CD4-positive, alpha-beta T cell treated with Interleukin-17A for 4 hours (primary cell): ENCODE measurements around the gene TBC1D16.
A peak's percentile ranks its signal among the peaks of the same experiment; 100 is the strongest.

Experiments used
- DNase-seq: peaks from one replicate; pipeline ENCODE4 v3.0.0-alpha.2; 2020; ENCODE audit warnings: mixed read lengths

TBC1D16 gene

DNA sequence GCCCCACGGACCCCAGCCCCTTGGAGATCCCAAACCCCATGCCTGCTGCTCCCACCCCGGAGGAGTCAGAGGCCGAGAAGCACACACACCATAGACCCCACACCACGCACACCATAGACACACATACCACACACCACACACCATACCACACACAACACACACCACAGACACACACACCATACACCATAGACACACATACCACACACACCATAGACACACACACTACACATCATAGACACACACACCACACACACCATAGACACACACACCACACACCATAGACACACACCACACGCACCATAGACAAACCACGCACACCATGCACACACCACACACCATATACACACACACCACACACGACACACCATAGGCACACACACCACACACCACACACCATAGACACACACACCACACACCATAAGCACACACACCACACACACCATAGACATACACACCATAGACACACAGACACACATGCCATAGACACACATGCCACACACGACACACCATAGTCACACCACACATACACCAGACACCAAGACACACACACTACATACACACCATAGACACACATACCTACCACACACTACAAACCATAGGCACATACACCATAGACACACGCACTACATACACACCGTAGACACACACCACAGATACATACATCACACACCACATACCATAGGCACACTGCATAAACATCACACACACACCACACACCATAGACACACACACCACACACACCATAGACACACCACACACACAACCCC, 11.3 kb downstream of the TBC1D16 start:
- DNase-seq: no peak

DNA sequence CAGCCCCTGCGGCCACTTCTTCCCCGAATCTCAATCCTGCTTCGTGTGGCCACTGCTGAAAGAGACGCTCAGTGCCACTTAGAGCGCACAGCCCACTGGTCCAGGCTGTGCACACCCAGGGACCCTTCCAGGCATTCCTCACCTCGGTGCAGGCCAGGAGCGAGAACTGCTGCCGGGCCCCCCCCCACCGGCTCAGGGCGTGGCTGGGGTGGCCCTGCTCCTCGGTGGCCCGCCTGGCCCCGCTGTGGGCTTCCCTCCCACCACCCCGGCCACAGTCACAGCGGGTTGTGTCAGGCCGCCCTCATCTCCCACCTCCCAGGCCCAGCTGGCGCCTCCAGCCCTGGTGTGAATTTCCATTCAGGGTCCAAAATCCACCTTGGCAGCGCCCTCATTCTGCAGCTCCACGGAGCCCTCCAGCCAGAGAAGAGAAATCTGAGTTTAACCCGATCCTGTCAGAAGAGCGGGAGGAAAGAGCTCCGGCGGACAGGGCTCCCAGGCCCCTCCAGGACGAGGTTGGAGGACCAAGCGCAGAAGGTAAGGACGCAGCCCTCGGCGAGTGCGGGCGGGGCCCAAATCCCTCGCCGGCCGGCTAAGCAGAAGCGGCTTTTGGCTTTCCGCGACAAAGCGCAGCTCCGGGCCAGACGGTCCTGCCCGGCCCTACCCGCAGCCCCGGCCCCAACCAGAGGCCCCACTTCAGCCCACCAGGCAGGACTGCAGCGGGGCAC, 12.0 kb downstream of the TBC1D16 start:
- DNase-seq: no peak

DNA sequence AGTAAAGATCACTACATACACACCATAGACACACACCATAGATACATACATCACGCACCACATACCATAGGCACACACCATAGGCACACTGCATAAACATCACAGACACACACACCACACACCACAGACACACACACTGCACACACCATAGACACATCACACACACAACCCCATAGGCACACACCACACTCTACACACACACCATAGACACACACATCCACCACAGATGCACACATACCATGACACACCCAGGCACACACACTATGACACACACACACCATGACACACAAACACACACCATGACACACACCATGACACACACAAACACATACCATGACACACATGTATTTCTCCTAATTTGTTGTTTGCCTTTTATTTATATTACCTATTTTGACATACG, 14.1 kb downstream of the TBC1D16 start:
- no peak for DNase-seq

DNA sequence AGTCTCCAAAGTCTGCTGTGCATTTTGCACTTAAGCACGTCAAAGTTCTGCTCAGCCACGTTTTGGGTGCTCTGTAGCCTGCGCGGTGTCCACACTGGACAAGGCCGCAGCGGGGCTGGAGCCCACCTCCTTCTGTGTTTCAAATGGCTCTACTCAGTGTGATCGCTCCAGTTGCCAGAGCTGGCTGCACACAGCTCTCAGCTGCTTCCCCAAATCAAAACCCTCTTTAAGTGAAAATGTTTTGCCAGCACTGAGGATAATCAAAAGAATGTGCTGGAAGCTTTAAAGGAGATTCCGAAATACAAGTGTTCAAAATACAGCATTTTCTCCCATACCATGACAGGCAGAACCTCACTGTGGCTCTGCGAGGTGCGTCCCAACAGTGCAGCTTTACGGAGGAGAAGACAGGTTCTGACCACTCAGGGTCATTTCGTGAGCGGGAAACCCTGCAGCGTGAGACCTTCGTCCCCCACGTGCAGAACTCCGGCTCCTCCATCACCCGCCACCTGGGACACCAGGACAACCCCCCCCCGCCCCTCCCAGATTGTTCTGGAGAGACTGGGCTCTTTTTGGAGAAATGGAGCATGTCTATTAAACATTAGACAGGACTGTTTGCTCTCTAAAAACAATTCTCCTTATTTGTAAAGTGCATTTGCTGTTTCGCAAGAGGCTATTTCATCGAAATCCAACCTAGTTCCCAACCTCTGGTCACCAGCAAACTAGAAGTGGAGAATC, 16.6 kb downstream of the TBC1D16 start:
- no peak for DNase-seq

DNA sequence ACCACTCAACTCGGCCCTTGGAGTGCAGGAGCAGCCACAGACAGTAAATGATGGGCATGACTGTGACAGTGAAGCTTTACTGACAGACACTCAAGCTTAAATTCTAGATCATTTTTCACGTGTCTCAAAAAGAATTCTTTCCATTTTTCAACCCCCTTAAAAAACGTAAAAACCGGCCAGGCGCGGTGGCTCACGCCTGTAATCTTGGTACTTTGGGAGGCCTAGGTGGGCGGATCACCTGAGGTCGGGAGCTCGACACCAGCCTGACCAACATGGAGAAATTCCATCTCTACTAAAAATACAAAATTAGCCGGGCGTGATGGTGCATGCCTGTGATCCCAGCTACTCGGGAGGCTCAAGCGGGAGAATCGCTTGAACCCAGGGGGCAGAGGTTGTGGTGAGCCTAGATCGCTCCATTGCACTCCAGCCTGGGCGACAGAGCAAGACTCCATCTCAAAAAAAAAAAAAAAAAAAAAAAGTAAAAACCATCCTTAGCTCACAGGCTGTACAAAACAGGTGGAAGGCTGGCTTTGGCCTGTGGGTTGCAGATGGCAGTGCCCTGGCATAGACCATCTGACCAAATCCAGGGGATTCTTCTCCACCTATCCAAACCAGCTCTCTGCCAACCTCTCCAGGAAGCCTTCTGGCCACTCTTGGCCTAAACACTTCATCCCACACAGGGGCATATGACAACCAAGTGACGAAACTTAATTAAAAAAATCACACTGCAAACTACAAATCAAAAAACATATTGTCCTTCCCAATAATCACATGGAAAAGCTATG, 18.3 kb downstream of the TBC1D16 start:
- no peak for DNase-seq

DNA sequence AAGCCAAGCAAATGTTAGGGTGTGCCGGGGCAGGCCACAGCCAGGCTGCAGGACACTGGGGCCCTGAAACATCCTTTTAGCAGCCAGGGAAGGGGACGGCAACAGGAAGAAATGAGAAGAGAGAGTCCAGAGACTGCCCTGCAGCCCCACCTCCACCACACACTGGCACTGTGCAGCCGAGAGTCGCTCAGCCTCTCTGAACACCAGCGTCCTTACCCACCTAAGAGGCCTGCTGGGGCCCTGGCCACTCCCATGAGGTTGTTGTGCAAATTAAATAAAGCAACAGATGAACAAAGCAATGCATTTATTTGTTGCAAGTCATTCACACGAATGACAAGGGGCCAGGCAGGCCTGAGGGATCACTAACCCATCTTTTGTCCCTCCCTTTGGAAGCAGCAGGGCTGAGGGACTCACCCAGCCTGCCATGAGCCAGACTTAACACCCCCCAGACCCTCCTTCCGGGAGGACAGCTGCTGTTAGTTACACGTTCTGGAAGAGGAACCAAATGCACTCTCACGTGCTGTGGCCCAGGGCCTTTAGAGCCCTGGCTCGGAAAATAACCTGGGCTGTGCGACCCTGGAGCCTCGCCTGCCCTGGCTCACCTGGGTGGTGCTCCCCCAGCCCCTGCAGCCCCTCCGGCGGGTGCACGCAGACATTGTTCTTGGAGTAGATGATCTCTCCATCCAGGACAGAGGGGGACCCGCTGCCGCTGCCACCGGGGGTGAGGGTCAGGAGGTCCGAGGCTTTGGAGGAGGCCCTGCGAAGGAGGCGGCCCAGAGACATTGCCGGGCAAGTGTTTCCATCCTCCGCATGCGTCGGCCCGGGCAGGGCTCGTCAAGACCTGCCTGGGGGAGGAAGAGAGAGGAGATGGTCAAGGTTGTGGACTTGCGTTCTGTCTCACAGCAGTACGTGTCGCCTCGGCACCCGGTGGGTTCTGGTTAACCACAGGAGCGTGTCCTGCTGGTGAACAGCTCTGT, 22.6 kb downstream of the TBC1D16 start:
- DNase-seq: no peak

DNA sequence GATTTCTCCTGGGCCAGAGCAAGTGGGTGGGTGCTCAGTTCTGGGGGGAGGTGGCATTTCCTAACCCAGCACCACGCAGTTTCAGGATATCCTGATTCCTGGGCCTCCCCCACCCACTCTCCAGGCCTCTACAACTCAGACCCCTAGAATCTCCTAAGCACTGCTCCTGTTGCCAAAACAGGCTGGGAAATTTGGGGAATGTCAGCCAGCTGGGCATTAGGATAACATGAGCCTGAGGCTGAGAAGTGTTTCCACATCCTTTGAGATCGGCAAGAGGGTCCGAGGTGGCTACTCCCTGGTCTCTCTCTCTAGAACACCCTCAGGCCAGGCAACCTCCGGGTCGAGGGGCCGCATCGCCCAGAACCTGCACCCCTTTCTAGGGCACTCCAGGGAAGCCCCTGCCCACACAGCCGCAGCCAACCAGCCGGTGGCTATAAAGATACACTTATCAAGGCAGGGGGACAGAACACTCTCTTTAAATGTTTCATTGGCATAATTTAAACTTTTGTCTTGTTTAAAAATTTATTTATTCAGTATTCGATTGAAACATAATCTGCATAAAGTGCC, 23.6 kb downstream of the TBC1D16 start:
- no peak for DNase-seq

DNA sequence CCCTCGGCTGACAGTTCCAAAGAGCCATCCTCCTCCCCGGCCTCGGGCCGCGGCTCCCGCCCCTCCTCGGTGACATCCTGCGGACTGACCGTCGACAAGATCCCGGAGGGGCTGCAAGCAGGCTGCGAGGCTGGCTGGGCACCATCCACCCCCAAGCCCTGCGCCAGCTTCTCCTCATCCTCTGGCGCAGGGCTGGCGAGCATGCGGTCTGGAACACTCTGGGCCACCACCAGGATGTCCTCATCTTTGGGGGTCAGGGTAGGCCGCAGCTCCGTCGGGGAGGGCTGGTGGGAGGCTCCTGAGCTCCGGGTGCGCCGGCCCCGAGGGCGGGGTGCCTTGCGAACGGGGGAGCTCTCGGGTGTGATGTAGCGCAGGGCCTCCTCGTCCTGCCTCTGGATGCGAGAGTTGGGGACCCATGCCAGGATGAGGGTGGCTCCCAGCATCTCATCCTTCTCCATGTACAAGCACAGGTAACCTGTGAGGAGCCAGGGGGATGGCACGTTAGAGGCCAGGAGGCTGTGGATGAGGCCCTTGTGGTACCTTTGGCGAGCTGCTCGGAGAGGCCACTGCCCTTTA, 25.3 kb downstream of the TBC1D16 start:
- no peak for DNase-seq

DNA sequence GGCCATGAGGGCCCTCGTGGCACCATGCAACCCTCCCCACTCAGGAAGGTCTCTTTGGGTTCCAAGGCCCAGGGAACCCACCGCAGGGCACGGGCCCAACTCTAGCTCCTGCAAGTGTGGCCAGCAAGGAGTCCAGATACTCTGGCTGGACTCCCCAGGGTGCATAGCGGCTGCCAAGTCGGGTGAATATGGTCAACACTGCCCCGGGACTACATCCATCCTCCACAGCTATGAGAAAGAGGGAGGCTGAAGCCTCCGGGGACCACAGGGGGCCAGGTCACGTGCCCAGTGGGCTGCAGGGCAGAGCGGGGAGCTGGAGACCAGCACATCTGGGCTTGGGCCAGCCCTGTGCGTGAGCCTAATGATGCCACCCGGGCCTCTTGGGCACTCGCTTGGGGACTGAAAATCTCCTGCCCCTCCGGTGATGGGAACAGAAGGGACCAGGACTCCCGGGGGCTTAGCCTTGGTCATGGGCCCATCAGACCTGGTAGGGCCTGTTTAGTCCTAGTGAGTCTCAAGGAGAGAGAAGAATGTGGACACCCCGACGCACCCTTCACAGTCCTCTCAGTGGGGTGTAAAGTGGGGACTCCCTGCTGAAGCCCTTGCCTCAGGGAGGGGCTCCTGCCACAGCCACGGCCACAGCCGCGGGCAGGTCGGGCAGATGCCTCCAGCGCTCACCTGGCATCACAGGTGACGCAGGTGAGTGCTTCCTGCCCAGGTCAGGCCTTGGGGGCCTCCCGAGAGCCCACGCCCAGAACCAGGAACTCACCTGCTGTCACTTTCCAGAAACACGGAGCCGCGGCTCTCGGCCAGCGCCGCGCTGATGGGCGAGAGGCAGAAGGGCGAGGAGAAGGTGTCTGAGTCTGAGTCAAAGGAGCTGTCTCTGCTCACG, 26.0 kb downstream of the TBC1D16 start:
- no peak for DNase-seq

DNA sequence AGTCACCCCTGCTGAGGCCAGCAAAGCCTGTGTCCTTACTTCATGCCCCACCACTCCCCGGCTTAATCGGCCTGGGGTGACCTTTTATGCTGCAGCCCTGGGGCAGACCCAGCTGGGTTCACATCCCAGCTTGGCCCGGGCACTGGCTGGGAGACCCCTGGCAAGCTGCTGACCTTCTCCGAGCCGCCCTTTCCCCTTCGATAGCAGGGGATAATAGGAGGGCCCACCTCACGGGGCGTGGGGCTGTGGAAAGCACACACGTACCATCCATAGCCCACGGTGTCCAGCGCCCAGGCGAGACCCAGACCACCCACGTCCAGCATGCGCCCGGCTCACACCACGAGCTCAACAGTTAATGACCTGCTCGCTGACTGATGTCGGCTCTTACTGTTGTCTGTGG, 26.8 kb downstream of the TBC1D16 start:
- DNase-seq: no peak

DNA sequence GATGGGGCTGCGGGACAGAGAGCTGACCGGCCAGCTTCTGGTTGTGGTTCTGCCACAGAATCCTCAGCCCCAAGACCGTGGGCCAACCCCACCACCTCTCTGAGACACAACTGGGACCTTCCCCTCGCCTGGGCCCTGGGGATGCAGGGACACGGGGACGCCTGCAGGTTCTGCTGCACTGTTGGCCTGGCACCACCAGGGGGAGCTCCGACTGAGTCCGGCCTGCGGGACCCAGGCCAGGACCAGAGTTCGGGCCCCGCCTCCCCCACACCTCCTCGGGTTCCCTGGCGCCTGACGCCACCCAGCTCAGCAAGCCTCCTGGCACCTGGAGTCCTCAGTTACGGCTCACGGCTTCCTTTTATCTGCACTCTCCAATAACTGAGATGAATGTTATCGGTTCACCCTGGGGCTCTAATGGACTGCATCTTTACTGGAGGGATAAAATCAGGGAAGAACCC, 27.3 kb downstream of the TBC1D16 start:
- peak; percentile 83 for DNase-seq

DNA sequence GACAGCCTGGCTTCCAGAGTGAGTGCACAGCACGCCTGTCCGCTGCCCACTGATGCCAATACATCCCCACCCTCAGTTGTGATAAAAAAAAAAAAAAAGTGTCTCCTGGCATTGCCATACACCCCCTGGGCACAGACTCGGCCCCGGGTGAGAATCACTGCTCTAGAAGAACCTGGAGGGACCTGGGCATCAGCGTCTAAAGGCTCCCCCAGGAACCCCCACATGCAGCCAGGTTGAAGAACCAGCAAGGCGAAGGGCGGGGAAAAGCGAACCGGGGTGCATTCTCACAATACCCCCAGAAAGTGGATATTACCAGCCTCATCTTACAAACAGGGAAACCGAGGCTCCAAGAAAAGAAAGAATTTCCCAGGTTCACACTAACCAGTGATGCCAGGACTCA, 27.7 kb downstream of the TBC1D16 start:
- DNase-seq: no peak

DNA sequence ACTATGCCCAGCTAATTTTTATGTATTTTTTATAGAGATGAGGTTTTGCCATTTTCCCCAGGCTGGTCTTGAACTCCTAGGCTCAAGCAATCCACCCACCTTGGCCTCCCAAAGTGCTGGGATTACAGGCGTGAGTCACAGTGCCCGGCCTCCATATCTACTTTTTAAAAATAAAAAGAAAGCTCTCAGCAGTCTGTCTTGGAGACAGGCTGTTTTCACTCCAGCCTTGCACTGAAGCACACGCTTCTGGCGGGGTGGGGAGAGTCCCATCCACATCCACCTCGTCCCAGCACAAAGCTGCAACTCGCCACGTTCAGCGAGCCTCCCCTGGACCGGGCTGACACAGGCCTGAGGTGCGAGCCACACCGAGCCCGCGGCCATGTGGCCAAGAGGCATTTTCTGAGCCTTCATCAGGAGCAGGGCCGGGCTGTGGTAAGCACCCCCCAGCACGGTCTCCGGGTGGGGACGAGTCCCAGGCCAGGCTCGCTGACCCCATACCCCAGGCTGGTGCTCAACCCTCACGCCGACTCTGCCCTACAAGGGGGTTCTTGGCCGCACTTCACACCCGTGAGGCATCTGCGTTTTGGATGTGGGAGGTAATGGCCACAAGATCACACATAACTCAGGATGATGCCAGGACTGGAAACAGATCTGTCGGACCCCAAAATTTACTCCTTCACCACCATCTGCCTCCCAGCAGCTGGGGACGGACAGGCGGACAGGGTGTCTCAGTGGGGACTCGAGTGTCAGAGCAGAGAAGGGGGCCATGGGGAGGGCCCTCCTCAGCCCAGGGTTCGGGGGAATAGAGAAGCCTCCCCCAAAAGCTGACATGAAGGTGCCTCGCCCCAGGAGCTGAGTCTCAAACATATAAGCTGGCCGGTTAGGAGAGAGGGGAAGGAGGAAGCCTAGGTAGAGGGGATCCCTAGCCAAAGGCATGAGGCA, 28.6 kb downstream of the TBC1D16 start:
- DNase-seq: no peak

DNA sequence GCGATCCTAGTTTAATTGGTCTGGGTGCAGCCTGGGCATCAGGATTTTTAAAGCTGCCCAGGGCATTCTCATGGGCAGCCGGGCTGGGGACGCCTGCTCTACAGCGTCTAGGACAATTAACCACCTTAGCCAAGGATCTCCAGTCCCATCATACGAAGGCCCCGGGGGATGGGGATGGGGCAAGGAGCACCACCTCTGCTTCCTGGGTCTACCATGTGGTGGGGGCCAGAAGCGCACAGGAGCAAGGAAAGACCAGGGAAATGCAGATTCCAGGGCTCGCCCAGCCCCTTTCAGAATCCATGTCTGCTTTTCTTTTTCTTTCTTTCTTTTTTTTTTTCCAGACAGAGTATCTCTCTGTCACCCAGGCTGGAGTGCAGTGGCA, 29.3 kb downstream of the TBC1D16 start:
- no peak for DNase-seq

DNA sequence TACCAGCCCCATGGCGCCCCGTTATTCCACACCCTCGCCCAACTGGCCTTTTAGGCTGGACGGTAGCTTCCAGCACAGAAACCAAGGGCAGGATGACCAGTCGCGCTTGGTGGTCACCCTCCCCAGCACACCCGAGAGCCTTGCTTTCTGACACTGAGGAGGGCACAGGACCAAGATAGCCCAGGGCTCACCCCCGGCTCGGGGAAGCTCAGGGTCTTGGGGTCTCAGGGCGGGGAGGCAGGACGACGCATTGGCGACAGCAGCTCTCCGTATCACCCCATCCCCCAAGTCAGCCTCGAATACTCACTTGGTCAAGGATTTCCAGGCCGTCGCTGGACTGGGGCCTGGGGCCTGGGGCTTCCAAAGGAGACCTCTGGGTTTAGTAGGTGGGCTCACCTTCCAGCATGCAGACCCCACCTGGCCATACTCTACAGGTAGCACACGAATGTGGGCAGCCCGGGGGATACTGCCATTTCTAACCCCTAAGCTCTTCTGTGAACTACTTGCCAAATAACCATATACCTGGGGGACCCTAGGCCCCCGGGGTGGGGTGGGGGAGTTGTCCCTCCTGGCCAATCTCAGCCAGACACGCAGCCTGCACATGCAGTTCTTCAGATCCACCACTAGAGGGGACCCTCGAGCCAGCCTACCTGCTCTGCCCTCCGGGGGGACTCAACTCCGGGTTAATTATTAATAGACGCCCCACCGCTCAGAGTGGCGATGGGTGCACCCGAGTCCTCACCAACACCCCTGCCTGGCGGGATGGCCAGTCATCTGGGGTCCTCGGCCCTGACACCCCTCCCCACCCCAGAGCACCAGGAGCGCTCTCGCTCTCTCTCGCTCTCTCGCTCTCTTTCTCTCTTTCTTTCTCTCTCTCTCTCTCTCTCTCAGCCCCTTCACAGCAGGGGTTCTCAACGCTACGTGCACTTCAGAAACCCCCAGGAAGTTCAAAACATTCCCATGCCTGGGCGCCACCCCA, 30.0 kb downstream of the TBC1D16 start:
- DNase-seq: peak; percentile 71

DNA sequence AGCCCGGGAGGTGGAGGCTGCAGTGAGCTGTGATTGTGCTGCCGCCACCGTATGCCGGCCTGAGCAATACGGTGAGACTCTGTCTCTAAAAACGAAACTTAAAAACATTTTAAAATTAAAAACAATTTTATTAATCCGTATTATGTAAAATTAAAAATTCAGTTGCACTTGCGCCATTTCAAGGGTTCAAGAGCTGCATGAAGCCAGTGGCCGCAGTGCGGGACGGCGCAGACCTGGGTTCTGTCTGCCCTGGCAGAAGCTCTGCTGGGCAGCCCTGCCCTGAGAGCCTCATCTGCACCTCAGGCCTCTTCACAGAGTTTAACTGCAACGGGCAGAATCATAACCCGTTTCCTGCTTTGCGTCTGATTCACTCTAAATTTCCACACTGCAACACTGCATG, 31.7 kb downstream of the TBC1D16 start:
- DNase-seq: no peak
